H1 (cell line): ENCODE data around the gene AGER. TPM values are rescaled to one million over a fixed set of nuclear protein-coding genes. Genes with fewer than 3 reads are reported as not detected.

Experiments
- CHD2 ChIP-seq: IDR thresholded peaks from 2 replicates; pipeline ENCODE4 v1.6.1; 2012; ENCODE audit warnings: low read length, improper control_type of control experiment
- CHD7 ChIP-seq: fragments of 300-600 bp; sonication (generic); IDR thresholded peaks from 2 replicates; pipeline ENCODE4 v1.7.1; 2012; ENCODE audit warnings: low read length, moderate library complexity, mild to moderate bottlenecking, inconsistent platforms; ENCODE audit not compliant: insufficient replicate concordance
- GABPA ChIP-seq: IDR thresholded peaks from 2 replicates; pipeline ENCODE4 v1.6.1; 2011; ENCODE audit warnings: mild to moderate bottlenecking, low read length, moderate library complexity, borderline replicate concordance; ENCODE audit not compliant: insufficient read depth
- GTF2F1 ChIP-seq: IDR thresholded peaks from 2 replicates; pipeline ENCODE4 v1.6.1; 2012; ENCODE audit warnings: low read depth, low read length, improper control_type of control experiment, borderline replicate concordance
- MAFK ChIP-seq: IDR thresholded peaks from 2 replicates; pipeline ENCODE4 v1.6.1; 2012; ENCODE audit warnings: low read depth, mild to moderate bottlenecking, improper control_type of control experiment, low read length
- PHF8 ChIP-seq: fragments of 200-600 bp; sonication (generic); conservative IDR thresholded peaks from 2 replicates; pipeline ENCODE4 v1.7.1; 2012; ENCODE audit warnings: low read depth, mild to moderate bottlenecking, inconsistent platforms, low read length, moderate library complexity
- POLR2A ChIP-seq, 2 experiments: IDR thresholded peaks; 1 replicate in 1 of 2; 2 replicates in 1 of 2; pipeline ENCODE4 v1.6.1; 2011; ENCODE audit warnings: low read depth in 2 of 2, low read length in 2 of 2, mild to moderate bottlenecking in 2 of 2; ENCODE audit errors: control extremely low read depth in 1 of 2
- RXRA ChIP-seq: IDR thresholded peaks from 2 replicates; pipeline ENCODE4 v1.6.1; 2011; ENCODE audit warnings: low read depth, mild to moderate bottlenecking, low read length, moderate library complexity; ENCODE audit not compliant: insufficient read depth
- SUZ12 ChIP-seq: fragments of 200-600 bp; sonication (generic); IDR thresholded peaks from 2 replicates; pipeline ENCODE4 v1.6.1; 2012; ENCODE audit warnings: mild to moderate bottlenecking, inconsistent platforms, low read length, moderate library complexity, mixed read lengths
- polyA plus RNA-seq, 7 experiments: library from polyadenylated mRNA; depleted of rRNA in 3 of 7; stranded (reverse) in 5 of 7; unstranded in 2 of 7; fragments of >200 nt in 5 of 7; fragments of 200-250 nt in 2 of 7; gene quantifications; 1 replicate in 5 of 7; 2 replicates in 1 of 7; 4 replicates in 1 of 7; pipeline versions ENCODE4 v1.2.1 to v1.2.3, GENCODE V29; 2011 to 2013; ENCODE audit warnings: missing spikeins in 2 of 7, mixed read lengths in 2 of 7
- total RNA-seq: library from RNA; stranded (reverse); fragmentation: NEBNext Ultra II Directional; extraction: Animal tissue kit (Norgen Biotek cat#: 25700); gene quantifications from 2 replicates; pipeline ENCODE4 v1.2.1, GENCODE V29; 2021

The AGER gene
- total and polyA plus RNA-seq, 2 of the 8 experiments (the other 6 are each of a cell fraction or from before 2014, with no cell fraction given) = 3.8 to 10.9 TPM

- no peak for TF ChIP-seq CHD7
- no peak for TF ChIP-seq SUZ12
- no peak for TF ChIP-seq PHF8
- TF ChIP-seq GTF2F1 = no peak
- TF ChIP-seq RXRA = no peak
- TF ChIP-seq GABPA = no peak
- no peak for TF ChIP-seq CHD2
- TF ChIP-seq POLR2A (IDR thresholded peaks at IDR 0.05; ENCODE audit: control extremely low read depth in 1 of 2, low read depth in 2 of 2, low read length in 2 of 2) = no peak
- no peak for TF ChIP-seq MAFK
- TF ChIP-seq, all 59 proteins: peak for 0
These were observed 37.8 kb downstream of the AGER start (continued) for GRCh38 chr6:32146287-32146686.
